NT2/D1 (cell line): ENCODE data around the gene PHACTR3.
"Not testable (repeated sequence)": the region's sequence is repeated elsewhere in the genome, so short reads cannot be mapped to it uniquely, and the experiment has no call there.

ENCODE experiments used
- DNase-seq: peaks from one replicate; pipeline ENCODE4 v3.0.0-alpha.2; 2011; ENCODE audit warnings: low read depth, low spot score
- H3K27me3 ChIP-seq: 2 replicates; pipeline ENCODE4 v1.6.0; 2011; ENCODE audit warnings: mild to moderate bottlenecking; ENCODE audit not compliant: insufficient read length, insufficient read depth
- H3K36me3 ChIP-seq: 2 replicates; pipeline ENCODE4 v1.6.1; 2011; ENCODE audit warnings: mild to moderate bottlenecking, low read length, mixed read lengths; ENCODE audit not compliant: insufficient read depth, insufficient read length
- H3K4me1 ChIP-seq: 2 replicates; pipeline ENCODE4 v1.5.1; 2011; ENCODE audit not compliant: insufficient read depth, insufficient read length
- H3K4me3 ChIP-seq: 2 replicates; pipeline ENCODE4 v1.5.1; 2011; ENCODE audit warnings: low read depth; ENCODE audit not compliant: insufficient read length
- H3K9ac ChIP-seq: 2 replicates; pipeline ENCODE4 v1.6.0; 2011; ENCODE audit warnings: low read depth; ENCODE audit not compliant: insufficient read length
- H3K9me3 ChIP-seq: 2 replicates; pipeline ENCODE4 v1.5.1; 2011; ENCODE audit warnings: mild to moderate bottlenecking, low read length; ENCODE audit not compliant: insufficient read depth
- SUZ12 ChIP-seq: IDR thresholded peaks from 2 replicates; pipeline ENCODE4 v1.6.1; 2011; ENCODE audit not compliant: insufficient read length, insufficient read depth; ENCODE audit errors: extremely low read depth
- YY1 ChIP-seq: IDR thresholded peaks from 2 replicates; pipeline ENCODE4 v1.6.1; 2011; ENCODE audit not compliant: insufficient read length, insufficient read depth
- ZNF274 ChIP-seq: IDR thresholded peaks from 2 replicates; pipeline ENCODE4 v1.6.1; 2011; ENCODE audit warnings: mild to moderate bottlenecking, low read depth, low read length

PHACTR3 gene

GRCh38 chr20:59880198-59880597 lies 275.9 kb downstream of the PHACTR3 start:
- Histone ChIP-seq H3K36me3 (no peaks in the 10 kb centered on the region), H3K27me3 (no peaks in the 10 kb centered on the region), H3K9me3 (no peaks in the 10 kb centered on the region; the same call in 1 of the 2 replicates), H3K4me1 (no peaks in the 10 kb centered on the region), H3K4me3 (no peak overlapping the region), H3K9ac (no peak overlapping the region)
- no peak for TF ChIP-seq SUZ12
- TF ChIP-seq YY1, result no peak
- no peak for TF ChIP-seq ZNF274
- no peak for DNase-seq

GRCh38 chr20:59884494-59884893 lies 280.2 kb downstream of the PHACTR3 start:
- Histone ChIP-seq H3K4me1 (no peaks in the 10 kb centered on the region), H3K27me3 (no peaks in the 10 kb centered on the region), H3K9ac (no peak overlapping the region), H3K36me3 (no peaks in the 10 kb centered on the region), H3K4me3 (no peak overlapping the region), H3K9me3 (no peaks in the 10 kb centered on the region)
- TF ChIP-seq YY1 (no peak), ZNF274 (no peak), SUZ12 (no peak)
- no peak for DNase-seq

GRCh38 chr20:59888050-59888449 lies 283.7 kb downstream of the PHACTR3 start:
- no peak for TF ChIP-seq ZNF274
- no peak for TF ChIP-seq SUZ12
- no peak for TF ChIP-seq YY1
- Histone ChIP-seq H3K27me3 (no peaks in the 10 kb centered on the region), H3K9me3 (no peaks in the 10 kb centered on the region), H3K4me3 (no peak overlapping the region), H3K9ac (no peak overlapping the region), H3K4me1 (no peaks in the 10 kb centered on the region), H3K36me3 (no peaks in the 10 kb centered on the region)
- DNase-seq, result no peak

- not testable (repeated sequence) for H3K27me3 ChIP-seq, H3K36me3 ChIP-seq, H3K4me3 ChIP-seq, H3K4me1 ChIP-seq, DNase-seq, H3K9ac ChIP-seq, H3K9me3 ChIP-seq
Measured at GRCh38 chr20:59890035-59890434, 285.7 kb downstream of the PHACTR3 start.

- no peaks in the 10 kb centered on the region for H3K36me3 ChIP-seq
- no peak overlapping the region for H3K4me3 ChIP-seq
- TF ChIP-seq SUZ12, result no peak
- no peak for TF ChIP-seq YY1
- no peak for TF ChIP-seq ZNF274
- no peak overlapping the region for H3K9ac ChIP-seq
- no peaks in the 10 kb centered on the region for H3K9me3 ChIP-seq
- H3K27me3 ChIP-seq, result no peaks in the 10 kb centered on the region
- H3K4me1 ChIP-seq, result no peaks in the 10 kb centered on the region
- no peak for DNase-seq
Measured at GRCh38 chr20:59891581-59891980, 287.2 kb downstream of the PHACTR3 start.

GRCh38 chr20:59895908-59896307 lies 291.6 kb downstream of the PHACTR3 start:
- H3K4me3 ChIP-seq, result no peak overlapping the region
- no peak for DNase-seq
- H3K9ac ChIP-seq, result no peak overlapping the region
- H3K9me3 ChIP-seq, result no peaks in the 10 kb centered on the region
- no peaks in the 10 kb centered on the region for H3K27me3 ChIP-seq
- H3K36me3 ChIP-seq, result no peaks in the 10 kb centered on the region
- no peaks in the 10 kb centered on the region for H3K4me1 ChIP-seq
- TF ChIP-seq SUZ12 (no peak), YY1 (no peak), ZNF274 (no peak)
